ENCODE measurements around the gene HELQ.

- TF ChIP-seq CTCF (IDR thresholded peaks at IDR 0.05): no peak
- TF ChIP-seq EZH2 (IDR thresholded peaks at IDR 0.05; ENCODE audit: borderline replicate concordance, insufficient read depth, low read depth, low read length, poor library complexity, severe bottlenecking): no peak
These were observed 95.6 kb downstream of the HELQ start for GRCh38 chr4:83360018-83360417.
